NCI-H2227 (cell line): ENCODE results near the gene HACD4.
"Not testable (repeated sequence)": the region's sequence is repeated elsewhere in the genome, so short reads cannot be mapped to it uniquely, and the experiment has no call there.

Experiments used
- DNase-seq: peaks from one replicate; lab custom pipeline; 2025; ENCODE audit not compliant: unreplicated experiment; lab: John Stamatoyannopoulos, UW

The HACD4 gene

DNA sequence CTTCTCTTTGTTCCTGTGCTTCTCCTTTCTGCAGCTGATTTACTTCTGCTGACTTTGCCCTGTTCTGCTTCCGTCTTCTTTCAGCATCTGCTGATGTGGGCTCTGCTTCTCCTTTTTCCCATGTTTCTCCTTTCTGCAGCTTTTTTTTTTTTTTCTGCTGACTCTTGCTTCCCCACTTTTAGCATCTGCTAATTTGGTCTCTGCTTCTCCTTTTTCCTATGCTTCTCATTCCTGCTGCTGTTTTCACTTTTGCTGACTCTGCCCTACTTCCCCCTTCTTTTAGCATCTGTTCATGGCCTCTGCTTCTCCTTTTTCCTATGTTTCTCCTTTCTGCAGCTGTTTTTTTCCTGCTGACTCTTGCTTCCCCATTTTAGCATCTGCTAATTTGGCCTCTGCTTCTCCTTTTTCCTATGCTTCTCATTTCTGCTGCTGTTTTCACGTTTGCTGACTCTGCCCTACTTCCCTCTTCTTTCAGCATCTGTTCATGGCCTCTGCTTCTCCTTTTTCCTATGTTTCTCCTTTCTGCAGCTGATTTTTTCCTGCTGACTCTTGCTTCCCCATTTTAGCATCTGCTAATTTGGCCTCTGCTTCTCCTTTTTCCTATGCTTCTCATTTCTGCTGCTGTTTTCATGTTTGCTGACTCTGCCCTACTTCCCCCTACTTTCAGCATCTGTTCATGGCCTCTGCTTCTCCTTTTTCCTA is 58.0 kb downstream of the HACD4 start:
- not testable (repeated sequence) for DNase-seq

DNA sequence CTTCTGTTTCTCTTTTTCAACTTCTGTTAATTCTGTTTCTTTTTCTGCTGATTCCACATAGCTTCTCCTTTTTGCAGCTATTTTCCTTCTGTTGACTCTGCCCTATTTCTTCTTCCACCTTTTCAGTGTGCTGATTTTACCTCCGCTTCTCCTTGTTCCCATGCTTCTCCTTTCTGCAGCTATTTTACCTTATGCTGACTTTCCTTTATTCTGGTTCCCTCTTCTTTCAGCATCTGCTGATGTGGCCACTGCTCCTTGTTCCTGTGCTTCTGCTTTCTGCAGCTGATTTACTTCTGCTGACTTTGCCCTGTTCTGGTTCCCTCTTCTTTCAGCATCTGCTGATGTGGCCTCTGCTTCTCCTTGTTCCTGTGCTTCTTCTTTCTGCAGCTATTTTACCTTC is 58.8 kb downstream of the HACD4 start:
- no peak for DNase-seq

DNA sequence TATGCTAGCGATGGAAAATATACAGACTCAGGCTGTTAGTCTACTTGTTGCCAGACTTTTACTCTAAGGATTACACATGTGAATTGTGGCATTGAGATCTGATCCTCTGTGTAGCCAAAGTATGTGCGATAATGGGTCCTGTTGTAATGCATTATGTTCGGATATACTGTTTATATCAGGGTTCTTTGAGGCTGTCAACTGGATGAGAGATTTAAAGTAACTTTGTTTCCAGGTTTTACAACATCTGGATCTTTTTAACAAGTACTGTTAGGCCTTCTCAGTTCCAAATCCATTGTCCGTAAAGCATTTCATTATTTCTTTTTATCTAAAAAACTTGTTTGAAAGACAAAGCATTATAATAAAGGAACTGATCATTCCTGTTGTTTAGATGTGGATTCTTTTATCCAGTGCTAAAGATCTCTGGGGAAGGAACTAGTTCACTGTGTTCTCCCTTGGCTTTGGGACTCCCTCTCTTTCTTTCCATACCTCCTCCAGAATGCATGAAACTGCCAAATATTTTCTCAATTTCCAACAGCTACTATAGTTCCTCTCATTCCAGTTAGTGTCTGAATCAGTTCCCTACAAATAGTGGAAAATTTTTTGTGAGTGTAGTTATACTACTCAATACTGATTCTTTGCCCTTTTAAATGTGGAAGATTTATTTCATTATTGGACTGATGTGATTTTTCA is 68.8 kb downstream of the HACD4 start:
- no peak for DNase-seq

DNA sequence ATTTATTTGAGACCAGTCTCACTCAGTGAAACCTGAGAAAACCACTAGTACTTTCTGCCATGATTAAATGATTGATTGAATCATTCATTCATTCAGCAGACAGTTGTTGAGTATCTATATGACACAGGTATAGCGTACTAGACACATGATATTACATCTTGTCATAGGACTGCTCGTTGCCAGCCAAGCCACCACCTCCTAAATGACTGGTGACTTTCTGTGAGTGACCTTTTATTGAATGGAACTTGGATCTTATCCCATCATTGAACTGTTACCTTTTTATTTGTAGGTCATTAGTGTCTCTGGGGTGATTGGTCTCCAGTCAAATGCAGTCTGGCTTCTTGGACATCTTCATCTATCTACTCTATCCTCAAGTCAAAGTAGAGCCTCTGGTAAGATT is 80.7 kb downstream of the HACD4 start:
- no peak for DNase-seq
